Right lobe of liver (tissue), 4 donors: ENCODE measurements around the gene THG1L.
"Not testable (repeated sequence)": the region's sequence is repeated elsewhere in the genome, so short reads cannot be mapped to it uniquely, and the experiment has no call there.

Experiments used
- CTCF ChIP-seq, 4 donors: fragments of 200-600 bp in 3 of 4; fragments of 450-650 bp in 1 of 4; IDR thresholded peaks; one replicate each; pipeline versions ENCODE4 v1.5.1 to v1.8.0; 2016 to 2022; ENCODE audit warnings: antibody characterized with exemption in 4 of 4, mild to moderate bottlenecking in 2 of 4
- POLR2A ChIP-seq: fragments of 450-650 bp; IDR thresholded peaks from one replicate; pipeline ENCODE4 v1.6.1; 2017; ENCODE audit warnings: antibody characterized with exemption, mild to moderate bottlenecking
- donor health status: DM: no; HTN: no; CAD: no.
- donor health status: DM: no; HTN: no; CAD: no.
- donor health status: DM: no; HTN: yes; CAD: no.

- not testable (repeated sequence) for TF ChIP-seq CTCF (IDR thresholded peaks at IDR 0.05); POLR2A
These were observed 3.4 kb upstream of the THG1L start for GRCh38 chr5:157727858-157728257.
